ENCODE data around the gene ASCL5. TPM values are rescaled to one million over a fixed set of nuclear protein-coding genes. Genes with fewer than 3 reads are reported as not detected.

The ASCL5 gene
- total RNA-seq, 1 donor from 2014 or later, result not detected

DNA sequence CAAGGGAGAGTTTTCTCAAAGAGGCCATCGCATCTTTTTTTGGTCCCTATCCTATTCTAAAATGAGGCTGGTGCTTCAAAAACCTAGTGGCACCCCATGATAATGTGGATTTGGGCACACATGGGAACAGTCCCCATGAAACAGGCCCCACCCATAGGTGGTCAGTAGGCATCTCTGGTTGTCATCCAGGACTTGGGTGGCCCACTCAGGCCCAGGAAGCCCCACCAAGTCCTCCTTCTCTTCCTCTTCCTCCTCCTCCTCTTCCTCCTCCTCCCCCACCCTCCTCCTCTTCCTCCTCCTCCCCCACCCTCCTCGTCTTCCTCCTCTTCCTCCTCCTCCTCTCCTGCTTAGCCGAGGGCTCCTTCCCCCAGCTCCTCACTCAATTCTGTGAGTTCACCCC is 15.3 kb downstream of the ASCL5 start:
- intact Hi-C loops (cut with micrococcal nuclease), result no loop called here

DNA sequence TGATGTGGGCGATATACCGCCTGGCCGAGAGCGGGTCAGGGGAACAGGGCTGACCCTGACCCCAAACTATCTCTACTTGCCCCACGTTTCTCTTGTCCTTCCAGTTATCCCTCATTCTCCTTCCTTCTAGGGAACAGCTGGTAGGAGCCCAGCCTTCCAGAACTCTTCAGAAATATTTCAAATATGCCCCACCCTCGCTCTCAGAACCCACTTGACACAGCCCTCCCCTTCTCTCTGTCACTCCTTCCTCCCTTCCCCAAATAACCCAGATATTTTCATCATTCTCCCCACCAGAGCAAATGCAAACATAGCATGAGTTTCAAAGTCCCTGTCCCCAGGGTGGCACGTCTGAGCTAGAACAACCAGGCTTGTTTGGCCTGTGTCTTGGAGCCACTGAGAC is 15.8 kb downstream of the ASCL5 start:
- intact Hi-C loops (cut with micrococcal nuclease), result no loop called here

DNA sequence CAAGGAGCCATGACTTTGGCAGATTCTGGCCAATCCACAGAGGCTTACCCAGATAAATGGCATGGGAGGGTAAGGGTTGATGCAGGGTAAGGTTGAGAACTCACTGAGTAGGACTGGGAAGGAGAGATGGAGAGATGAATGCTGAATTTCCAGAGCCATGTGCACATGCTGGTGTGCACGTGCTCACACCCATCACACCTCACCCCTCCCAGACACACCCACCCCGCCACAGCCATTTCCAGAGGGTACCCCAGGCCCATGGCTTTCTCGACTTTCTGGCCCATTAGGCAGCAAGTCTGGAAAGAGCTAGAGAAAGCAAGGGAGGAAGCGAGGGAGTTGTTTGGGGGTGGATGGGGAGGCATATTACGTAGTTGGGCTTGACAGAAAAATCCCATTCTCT is 16.4 kb downstream of the ASCL5 start:
- intact Hi-C loops (cut with micrococcal nuclease), result no loop called here

DNA sequence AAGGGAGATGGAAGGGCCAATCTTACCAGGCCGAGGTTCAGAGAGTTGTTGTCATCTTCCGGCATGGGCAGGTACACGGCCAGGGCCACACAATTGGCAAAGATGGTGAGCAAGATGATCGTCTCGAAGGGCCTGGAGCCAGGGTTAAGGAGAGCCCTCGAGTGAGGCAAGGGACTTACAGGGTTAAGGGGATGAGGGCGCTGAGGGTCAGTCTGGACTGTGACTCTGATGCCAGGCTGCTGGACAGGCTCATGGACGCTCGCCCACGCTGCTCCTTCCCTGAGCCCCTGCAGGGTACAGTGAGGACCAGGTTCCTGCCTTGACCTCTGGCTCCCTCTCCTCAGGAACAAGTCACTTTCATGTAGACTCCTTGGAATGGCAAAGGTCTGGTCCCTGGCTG is 16.8 kb downstream of the ASCL5 start:
- intact Hi-C loops (cut with micrococcal nuclease), result no loop called here

DNA sequence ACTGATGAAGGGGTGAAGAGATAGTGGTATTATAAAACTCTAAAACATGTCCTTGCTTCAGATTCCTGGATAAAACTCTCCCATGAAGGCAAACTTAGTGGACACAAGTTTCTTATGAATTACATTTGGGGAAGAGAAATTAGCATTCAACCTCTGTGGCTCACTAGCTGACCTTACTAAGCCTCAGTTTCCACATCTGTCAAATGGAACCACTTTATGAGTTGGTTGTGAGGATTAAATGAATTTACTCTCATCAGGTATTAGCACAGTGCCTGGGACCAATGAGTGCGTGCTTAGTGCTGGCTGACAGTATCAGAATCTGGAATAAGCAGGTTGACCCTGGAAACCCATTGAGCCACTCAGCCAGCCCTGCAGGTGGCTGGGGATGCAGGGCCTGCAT is 17.3 kb downstream of the ASCL5 start:
- intact Hi-C loops (cut with micrococcal nuclease), result no loop called here

DNA sequence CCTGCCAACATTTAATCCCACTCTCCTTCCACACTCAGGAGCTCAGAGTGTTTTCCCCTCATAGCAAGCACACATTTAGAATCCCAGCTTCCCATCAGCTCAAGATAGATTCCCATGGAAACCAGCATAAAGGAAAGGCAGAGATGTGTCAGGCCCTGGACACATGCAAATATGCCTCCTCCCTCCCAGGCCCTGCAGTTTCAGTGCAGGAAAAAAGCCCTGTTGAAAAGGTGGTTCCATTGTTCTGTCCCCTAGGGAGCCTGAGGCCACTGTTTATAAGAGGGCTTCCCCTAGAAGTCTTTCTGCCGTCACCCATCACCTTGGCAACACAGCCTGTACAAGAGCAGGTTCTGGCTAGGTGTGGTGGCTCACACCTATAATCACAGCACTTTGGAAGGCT is 18.4 kb downstream of the ASCL5 start:
- intact Hi-C loops (cut with micrococcal nuclease), result no loop called here

DNA sequence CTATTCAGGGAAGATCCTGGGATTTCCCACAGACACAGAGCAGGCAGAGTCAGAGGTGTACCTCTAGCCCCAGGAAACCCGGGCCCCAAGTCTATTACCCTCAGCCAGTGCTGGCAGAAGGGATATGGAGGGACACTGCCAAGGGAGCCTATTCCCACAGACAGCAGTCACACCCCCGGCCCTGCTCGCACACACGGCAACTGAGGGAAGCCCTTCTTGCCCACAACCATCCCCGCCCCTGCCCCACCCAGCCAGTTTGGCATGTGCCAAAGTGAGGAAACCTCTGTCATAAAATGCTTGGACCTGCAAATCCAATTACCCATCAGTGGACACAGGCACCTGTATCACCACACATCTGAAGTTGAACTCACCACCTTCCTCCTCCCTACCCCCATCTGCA is 21.3 kb downstream of the ASCL5 start:
- intact Hi-C loops (cut with micrococcal nuclease), result no loop called here

DNA sequence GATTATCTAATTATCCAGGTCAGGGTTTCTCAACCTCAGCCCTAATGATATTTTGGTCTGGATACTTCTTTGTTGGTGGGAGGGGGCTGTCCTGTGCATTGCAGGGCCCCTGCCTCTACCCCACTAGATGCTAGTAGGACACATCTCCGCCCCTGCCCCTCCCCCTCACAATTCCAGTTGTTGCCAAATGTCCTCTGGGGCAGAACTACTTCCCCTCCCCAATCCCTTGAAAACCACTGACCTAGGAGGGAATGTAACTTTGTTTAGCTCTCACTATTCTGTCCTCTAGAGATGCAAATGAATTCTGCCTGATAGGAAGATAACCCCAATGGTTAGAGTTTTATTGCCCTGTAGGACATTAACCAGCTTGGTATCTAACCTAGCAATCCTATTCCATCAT is 22.8 kb downstream of the ASCL5 start:
- intact Hi-C loops (cut with micrococcal nuclease), result no loop called here

DNA sequence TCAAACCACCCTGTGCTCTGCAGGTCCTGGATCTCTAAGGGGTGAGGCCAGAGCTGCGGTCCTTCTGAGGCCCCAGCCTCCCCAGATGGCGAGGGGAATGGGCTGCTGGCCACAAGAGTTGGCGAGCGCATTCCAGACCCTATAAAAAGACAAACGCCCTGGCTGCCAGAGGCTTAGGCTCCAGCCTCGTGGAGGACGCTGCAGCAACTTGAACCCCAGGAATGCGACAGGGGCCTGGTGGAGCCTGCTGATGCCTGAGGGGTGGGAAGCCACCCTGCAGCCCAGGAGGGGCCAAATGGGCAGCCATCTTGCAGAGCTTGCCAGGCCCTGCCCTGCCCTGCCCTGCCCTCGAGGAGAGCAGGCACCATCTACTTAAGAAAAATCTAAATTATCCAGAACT is 23.3 kb downstream of the ASCL5 start:
- intact Hi-C loops (cut with micrococcal nuclease), result no loop called here

DNA sequence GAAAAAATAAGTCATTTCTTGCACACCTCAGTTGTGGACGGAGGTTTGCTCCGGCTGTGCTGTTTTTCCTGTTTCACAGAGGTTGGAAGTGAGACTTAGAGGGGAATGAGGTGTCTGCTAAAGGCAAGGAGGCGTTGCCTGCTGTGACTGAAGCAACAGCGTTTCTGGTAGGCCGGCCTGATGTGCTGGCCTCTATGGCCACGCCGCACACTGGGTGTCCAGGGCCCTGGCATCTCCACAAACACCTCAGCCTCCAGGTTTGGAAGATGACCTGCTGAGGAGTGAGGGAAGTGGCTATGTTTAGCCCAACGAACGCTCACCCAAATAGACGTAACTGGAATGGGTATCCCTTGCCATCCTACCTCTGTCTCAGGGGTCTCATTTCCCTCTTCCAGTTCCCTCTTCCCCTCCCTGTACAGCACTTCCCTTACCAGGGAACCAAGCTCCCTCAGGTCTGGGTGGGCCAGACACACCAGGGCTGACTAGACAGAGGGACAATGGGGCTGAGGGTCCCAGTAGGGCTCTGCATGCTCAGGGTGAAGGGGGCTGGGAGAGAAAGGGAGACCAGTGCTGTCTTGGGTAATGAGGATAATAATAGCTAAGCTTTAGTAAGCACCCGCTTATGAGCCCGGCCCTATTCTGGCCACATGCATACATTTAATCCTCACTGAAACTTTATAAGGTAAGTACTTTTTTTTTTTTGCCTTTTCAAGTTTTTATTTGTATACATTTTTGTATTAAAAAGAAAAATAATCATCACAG is 26.6 kb downstream of the ASCL5 start:
- intact Hi-C loops (cut with micrococcal nuclease), result no loop called here

DNA sequence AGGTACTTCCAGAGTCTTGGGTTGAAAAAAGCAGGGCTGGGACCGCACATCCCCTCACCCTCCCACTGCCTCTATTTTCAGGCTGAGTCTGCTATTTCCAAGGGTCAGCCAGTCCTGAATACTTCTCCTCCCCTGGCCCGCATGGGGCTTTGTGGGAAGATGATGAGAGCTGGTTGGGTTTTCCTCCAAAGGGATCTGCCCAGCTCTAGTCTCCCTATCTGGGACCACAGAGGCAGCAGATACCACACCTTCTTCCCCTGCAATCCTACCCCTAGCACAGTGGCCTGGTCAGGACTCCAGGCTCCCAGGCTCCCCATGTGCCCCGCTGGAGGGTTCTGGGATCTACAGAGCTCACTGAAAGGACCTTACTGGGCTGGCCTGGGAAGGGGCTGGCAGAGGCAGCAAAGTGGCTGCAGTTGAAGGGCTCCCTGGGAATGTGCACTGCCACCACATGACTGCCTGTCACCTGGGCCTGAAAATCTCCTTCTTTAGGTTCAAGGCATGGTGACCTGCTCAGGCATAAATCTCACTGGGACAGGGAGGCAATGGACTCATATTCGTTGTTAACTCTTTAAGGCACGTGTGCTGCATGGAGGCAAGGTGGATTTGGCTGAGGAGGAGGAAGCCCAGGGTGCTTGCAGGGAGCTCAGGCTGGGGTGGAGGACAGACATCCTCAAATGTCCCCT is 27.8 kb downstream of the ASCL5 start:
- intact Hi-C loops (cut with micrococcal nuclease), result no loop called here

DNA sequence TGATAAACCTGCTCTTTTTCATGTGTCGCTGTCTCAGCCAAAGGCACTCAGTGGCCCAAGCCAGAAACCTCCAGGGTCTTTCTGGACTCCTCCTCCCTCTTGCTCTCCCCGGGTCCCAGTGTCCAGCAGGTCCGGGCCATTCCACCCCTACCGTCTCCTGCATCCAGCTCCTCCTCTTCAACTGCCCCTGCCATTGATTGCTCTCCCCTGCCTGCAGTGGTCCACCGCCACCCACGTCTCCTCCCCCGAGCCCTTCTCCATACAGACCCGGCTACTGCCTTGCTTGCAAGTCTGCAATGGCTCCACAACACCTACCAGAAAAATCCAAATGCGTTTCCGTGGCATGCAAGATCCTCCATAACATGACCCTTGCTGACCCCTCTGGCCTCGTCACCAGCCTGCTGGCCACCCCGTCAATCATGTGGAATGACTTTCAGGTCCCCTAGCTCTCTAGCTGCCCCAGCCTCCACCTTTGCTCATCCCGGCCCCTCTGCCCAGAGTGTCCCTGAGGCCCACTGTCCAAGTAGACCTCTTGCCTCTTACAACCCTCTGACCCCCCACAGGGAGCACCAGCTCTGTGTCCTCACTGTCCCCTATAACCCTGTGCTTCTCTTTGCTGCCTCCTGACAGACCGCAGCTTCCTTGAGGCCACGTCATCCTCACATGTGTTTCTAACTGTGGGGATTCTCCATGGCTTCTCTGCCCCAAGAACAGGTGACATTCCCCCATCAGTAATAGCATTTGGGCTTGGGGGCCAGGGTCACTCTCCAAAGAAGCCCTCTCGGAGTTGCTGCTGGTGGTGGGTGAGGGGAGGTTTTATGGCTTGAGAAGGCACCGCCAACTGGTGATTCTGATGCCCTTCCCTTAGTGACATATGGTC is 29.8 kb downstream of the ASCL5 start:
- intact Hi-C loops (cut with micrococcal nuclease), result no loop called here

DNA sequence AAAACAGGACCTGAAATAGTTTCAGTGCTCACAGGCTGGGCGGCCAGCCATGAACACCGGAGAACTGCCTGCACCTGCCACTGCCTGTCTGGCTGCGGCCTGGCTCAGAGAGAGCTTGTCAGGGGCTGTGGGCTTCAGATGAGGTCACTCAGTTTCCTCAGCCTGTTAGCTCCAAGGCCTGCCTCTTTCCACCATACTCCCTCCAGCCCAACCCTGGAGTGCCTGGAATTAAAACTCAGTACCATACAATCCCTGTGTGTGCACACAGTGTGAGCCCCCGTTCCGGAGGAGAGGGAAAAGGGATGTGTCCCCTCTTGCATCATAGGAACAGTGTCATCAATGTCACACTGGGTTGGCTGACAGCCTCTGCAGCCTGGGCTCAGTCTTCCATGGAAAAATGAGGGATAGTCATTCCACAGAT is 30.9 kb downstream of the ASCL5 start:
- intact Hi-C loops (cut with micrococcal nuclease), result no loop called here

DNA sequence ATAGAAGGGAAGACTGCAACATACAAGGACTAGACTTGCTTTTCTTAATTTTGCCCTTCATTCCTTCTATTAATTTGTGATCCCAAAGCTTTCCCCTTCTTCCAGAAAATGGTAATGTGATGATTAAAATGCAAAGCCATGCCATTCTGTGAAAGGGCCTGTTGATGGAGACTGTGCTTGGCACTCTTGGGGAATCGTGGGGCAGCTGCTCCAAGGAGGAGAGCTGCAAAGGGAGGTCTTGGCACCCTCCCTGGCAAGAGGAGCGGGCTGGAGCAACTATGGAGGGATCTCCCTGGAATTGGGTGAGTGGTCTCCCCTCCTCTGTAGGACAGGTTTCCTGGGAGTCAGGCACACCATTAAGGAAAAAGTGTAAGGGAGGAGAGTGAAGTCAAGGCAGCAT is 31.4 kb downstream of the ASCL5 start:
- intact Hi-C loops (cut with micrococcal nuclease), result no loop called here

DNA sequence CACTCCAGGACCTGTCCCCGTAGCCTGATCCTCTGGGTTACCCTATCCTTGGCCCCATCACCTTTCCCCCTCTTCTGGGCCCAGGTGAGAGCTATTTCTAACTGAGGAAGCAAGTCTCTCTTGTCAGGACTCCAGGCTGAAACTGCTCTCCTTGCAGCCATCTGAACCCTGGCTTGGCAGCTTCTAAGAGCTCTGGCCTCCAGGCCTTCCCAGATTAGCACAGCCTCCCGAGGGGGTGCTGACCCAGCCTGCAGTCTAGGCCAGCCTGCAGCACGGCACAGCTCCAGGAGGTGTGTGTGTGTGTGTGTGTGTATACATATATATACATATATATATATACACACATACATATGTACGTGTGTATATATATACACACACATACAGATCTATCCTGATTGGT is 32.2 kb downstream of the ASCL5 start:
- intact Hi-C loops (cut with micrococcal nuclease), result no loop called here

DNA sequence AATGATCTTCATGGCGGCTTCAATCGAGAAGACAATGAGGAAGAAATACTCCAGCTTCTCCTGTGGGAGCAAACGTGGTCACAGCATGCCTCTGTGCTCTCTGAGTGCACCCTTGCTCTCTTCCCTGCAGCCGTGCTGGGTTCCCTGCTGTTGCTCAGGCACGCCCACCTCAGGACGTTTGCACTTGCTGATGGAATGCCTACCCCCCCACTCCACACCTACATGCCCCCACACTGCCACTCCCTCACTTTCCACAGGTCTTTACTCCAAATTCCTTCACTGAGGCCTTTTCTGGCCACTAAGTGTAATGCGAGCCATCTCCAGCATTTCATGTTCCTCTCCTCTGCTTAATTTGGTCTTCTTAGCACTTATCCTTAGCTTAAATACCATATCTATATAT is 33.0 kb downstream of the ASCL5 start:
- intact Hi-C loops (cut with micrococcal nuclease), result no loop called here

DNA sequence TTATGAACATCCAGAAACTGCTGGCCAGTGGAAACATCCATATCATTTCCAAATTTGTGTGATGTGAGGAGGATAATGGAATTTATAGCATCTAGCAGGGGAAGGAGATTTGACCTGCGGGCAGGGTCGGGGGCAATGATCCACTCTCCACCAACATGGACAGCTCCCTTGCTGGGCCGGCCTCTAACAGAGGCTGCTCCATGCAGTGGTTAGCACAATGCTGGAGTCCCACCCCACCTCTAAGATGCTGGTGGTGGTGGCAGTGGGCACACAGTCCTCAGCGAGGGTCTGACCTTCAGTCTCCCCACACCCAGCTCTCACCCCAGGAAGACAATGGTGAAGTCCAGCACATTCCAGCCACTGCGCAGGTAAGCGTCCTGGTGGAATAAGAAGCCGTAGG is 33.4 kb downstream of the ASCL5 start:
- intact Hi-C loops (cut with micrococcal nuclease), result no loop called here

DNA sequence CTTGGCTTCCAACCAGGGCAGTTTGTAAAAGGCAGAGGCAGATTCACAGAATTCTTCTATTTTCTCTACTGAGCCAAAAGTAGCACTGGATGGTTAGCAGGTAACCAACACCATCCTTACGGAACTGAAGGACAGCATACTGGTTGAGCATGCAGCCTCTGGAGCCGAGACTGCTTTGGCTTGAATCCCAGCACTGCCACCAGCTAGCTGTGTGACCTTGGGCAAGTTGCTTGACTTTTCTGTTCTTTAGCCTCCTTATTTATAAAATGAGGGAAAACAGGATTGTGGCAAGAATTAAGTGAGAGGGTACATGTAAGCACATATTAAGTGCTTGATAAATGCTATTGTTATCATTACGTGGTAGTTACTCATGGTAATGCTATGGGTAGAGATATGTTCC is 34.2 kb downstream of the ASCL5 start:
- intact Hi-C loops (cut with micrococcal nuclease), result no loop called here

DNA sequence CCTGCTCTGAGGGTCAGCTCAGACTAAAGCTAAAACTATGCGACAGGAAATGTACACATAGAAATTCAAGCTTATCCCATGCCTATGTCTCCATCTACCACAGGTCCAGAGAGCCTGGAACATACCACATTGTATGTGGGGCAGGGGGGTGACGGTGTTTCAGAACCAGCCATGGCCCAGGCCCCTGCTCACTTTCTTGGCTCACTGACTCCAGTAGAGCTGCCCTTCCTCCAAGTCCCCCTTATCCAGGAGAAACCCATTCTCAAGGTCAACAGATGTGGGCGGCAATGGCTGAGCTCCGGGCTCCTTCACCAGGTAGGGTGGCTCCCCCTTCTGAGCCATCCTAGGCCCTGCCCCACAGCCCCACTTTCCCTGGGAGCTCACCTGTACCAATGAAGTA is 35.7 kb downstream of the ASCL5 start:
- intact Hi-C loops (cut with micrococcal nuclease), result no loop called here

DNA sequence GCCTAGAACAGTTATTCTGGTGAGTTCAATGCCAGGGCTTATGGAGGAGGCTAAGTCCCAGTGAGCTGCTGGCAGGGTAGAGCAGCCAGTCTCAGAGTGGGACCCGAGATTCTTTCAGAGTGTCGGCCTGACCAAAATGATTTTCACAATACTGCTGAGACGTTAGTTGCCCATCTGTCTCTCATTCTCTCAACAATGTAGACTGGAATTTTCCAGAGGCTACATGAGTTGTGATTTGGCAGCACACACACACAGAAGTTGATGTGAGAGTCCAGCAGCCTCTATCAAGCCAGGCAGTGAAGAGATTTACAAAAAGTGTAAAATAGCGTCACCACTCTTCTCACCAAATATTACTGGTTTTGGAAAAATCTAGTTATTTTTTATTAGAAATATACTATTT is 36.4 kb downstream of the ASCL5 start:
- intact Hi-C loops (cut with micrococcal nuclease), result no loop called here

DNA sequence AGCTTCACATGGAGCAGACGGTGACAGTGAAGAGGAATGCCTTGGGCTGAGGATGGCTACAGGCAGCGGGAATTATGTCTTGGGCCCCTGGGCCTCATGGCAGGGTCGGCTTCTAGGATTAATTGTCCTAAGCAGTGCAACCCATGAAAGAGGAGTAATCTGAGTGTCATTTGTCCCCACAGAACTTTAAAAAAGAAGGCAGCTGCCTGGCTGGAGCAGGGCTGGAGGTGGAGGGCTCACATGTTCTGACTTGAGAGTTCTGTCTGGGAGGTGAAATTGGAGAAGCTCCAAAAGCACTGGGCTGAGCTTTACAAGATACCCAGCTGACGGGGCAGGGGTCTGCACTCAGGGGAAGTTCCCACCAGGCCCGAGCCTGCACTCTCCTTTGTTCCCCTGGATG is 37.4 kb downstream of the ASCL5 start:
- intact Hi-C loops (cut with micrococcal nuclease), result no loop called here

DNA sequence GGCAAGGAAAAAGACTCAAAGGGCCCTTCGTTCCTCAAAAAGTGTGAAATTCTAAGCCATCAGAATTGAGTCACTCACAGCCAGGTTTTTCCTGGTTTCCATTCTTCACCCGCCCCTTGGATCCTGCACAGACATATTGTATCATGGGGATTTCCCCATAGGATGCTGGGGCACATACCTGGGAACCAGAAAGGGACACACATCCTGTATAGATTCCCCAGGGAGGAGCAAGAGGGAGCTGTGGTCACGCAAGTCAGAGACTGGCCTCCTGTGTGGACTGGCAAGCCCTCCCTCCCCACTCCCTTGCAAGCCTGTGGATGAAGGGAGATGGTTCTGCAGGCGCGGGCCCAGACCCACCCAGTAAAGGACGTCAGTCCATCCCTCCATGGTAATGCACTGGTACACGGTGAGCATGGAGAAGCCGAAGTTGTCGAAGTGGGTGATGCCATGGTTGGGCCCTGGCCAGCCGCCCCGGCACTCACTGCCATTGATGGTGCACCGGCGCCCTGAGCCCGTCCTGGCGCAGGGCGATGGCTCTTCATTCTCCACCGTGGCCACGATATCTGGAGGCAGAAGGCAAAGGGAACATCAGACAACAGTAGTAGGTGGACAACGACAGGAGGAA is 38.0 kb downstream of the ASCL5 start:
- intact Hi-C loops (cut with micrococcal nuclease), result no loop called here

Data from T-helper 2 cell treated with Interferon-gamma antibody and Interleukin-4, amounts not matched to agents 100 ng/mL and 5 ng/mL, for 36 hours (primary cell).